ENCODE measurements around the gene DIAPH3. TPM values are rescaled to one million over a fixed set of nuclear protein-coding genes. Genes with fewer than 3 reads are reported as not detected.
"Not testable (repeated sequence)": the region's sequence is repeated elsewhere in the genome, so short reads cannot be mapped to it uniquely, and the experiment has no call there.

The DIAPH3 gene
- total RNA-seq, 4 donors from 2014 or later = 1.4 to 13.2 (median 2.6) TPM

- DNase-seq = no peak
Observed at GRCh38 chr13:60043262-60043661, 120.5 kb downstream of the DIAPH3 start.

GRCh38 chr13:60040668-60041067 is 123.1 kb downstream of the DIAPH3 start:
- not testable (repeated sequence) for H3K27ac ChIP-seq, H3K9me3 ChIP-seq, H3K36me3 ChIP-seq, H3K4me3 ChIP-seq, H3K4me1 ChIP-seq, H3K27me3 ChIP-seq, DNase-seq

More at GRCh38 chr13:60043262-60043661, 120.5 kb downstream of the DIAPH3 start:
- no peak for TF ChIP-seq POLR2A (IDR thresholded peaks at IDR 0.05)
- TF ChIP-seq CTCF (IDR thresholded peaks at IDR 0.05) = no peak
- Histone ChIP-seq H3K4me1 (no peaks in the 10 kb centered on the region), H3K27ac (no peak overlapping the region), H3K36me3 (no peaks in the 10 kb centered on the region), H3K4me3 (no peak overlapping the region), H3K9me3 (no peaks in the 10 kb centered on the region), H3K27me3 (no peaks in the 10 kb centered on the region)

GRCh38 chr13:60035874-60036273 is 127.9 kb downstream of the DIAPH3 start:
- Histone ChIP-seq H3K4me1 (no peaks in the 10 kb centered on the region), H3K36me3 (no peaks in the 10 kb centered on the region), H3K27me3 (no peaks in the 10 kb centered on the region), H3K27ac (no peak overlapping the region), H3K9me3 (no peaks in the 10 kb centered on the region), H3K4me3 (no peak overlapping the region)
- no peak for DNase-seq
- no peak for TF ChIP-seq POLR2A (IDR thresholded peaks at IDR 0.05)
- TF ChIP-seq CTCF (IDR thresholded peaks at IDR 0.05) = no peak

GRCh38 chr13:60032851-60033250 is 130.9 kb downstream of the DIAPH3 start:
- no peaks in the 10 kb centered on the region for H3K9me3 ChIP-seq
- TF ChIP-seq POLR2A (IDR thresholded peaks at IDR 0.05) (no peak), CTCF (IDR thresholded peaks at IDR 0.05) (no peak)
- no peaks in the 10 kb centered on the region for H3K36me3 ChIP-seq
- no peak overlapping the region for H3K4me3 ChIP-seq
- no peak for DNase-seq
- no peaks in the 10 kb centered on the region for H3K4me1 ChIP-seq
- H3K27ac ChIP-seq = no peak overlapping the region
- H3K27me3 ChIP-seq = no peaks in the 10 kb centered on the region

GRCh38 chr13:60028021-60028420 is 135.7 kb downstream of the DIAPH3 start:
- H3K27me3 ChIP-seq = no peaks in the 10 kb centered on the region
- H3K4me3 ChIP-seq = no peak overlapping the region
- no peak for DNase-seq

GRCh38 chr13:60026286-60026685 is 137.4 kb downstream of the DIAPH3 start:
- Histone ChIP-seq H3K27ac (no peak overlapping the region), H3K27me3 (no peaks in the 10 kb centered on the region), H3K4me3 (no peak overlapping the region)

More at GRCh38 chr13:60028021-60028420, 135.7 kb downstream of the DIAPH3 start:
- H3K36me3 ChIP-seq = no peaks in the 10 kb centered on the region
- TF ChIP-seq CTCF (IDR thresholded peaks at IDR 0.05) (no peak), POLR2A (IDR thresholded peaks at IDR 0.05) (no peak)
- no peaks in the 10 kb centered on the region for H3K4me1 ChIP-seq
- no peak overlapping the region for H3K27ac ChIP-seq
- no peaks in the 10 kb centered on the region for H3K9me3 ChIP-seq

More at GRCh38 chr13:60026286-60026685, 137.4 kb downstream of the DIAPH3 start:
- DNase-seq = no peak
- TF ChIP-seq POLR2A (IDR thresholded peaks at IDR 0.05) (no peak), CTCF (IDR thresholded peaks at IDR 0.05) (no peak)
- H3K4me1 ChIP-seq = no peaks in the 10 kb centered on the region
- no peaks in the 10 kb centered on the region for H3K9me3 ChIP-seq
- H3K36me3 ChIP-seq = no peaks in the 10 kb centered on the region
